Measurements from ENCODE around the gene SPAAR. TPM values are rescaled to one million over a fixed set of nuclear protein-coding genes. Genes with fewer than 3 reads are reported as not detected.

Gene SPAAR
- total RNA-seq, 2 experiments from 2014 or later, result not detected

DNA sequence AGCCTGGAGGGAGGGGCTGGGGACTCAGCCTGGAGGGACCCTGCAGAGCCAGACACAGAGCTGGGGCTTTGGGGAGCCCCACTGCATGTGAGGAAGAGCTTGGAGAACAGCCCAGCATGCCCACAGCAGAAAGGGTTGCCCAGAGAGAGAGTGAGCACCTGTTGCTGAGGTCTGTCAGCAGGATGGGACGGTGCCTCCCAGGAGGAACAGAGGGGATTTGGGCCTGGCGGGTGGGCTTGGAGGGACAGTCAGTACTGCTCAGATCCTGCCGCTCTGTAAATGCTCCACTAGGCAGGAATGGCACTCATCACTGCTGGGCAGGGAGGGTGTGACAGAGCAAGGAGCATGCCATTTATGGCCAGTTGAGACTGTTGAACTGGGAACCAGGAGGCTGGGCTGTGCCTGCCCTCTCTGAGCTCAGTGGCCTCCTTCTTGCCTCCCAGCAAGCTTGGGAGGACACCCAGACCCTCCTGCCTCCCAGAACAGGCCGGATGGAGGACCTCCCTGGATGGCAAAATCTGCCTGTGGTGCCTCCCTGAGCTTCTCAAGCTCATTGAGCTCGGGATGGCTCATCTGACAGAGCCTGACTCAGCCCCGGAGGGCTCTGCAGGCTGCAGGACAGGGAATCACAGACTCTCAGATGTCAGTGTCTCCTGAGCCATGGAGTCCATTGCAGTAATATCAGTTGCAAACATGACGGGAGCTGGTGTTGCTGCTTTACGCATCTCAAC, 4.1 kb upstream of the SPAAR start:
- CTCF ChIA-PET, result interaction anchor here (1.3 to 3.8 kb wide), 2 partner anchors 35 to 49 kb away, joined by 4 to 37 read pairs; no protein-coding TSS in a partner anchor
- H3K36me3 Mint-ChIP-seq (ENCODE audit: low read depth), result no peaks in the 10 kb centered on the region
- POLR2A ChIA-PET, result no interaction called here
- H3K9me3 Mint-ChIP-seq (ENCODE audit: insufficient read depth), result no peaks in the 10 kb centered on the region
- H3K27me3 Mint-ChIP-seq (ENCODE audit: low read depth), result peaks cover 6% of the 10 kb centered on the region
- ATAC-seq (no peak), DNase-seq (no peak)
- no peak overlapping the region for H3K4me3 Mint-ChIP-seq
- H3K4me1 Mint-ChIP-seq (ENCODE audit: low read depth), result peaks cover 27% of the 10 kb centered on the region
- no peak overlapping the region for H3K27ac Mint-ChIP-seq

- CTCF ChIA-PET, result interaction anchor here (1.7 kb wide), 1 partner anchor 116 kb away, joined by 3 read pairs; no protein-coding TSS in a partner anchor
- Mint-ChIP-seq H3K36me3 (ENCODE audit: low read depth) (no peaks in the 10 kb centered on the region), H3K27ac (no peak within 1 kb of the TSS), H3K9me3 (ENCODE audit: insufficient read depth) (no peaks in the 10 kb centered on the region), H3K4me3 (no peak within 1 kb of the TSS), H3K27me3 (ENCODE audit: low read depth) (peaks cover 2% of the 10 kb centered on the region), H3K4me1 (ENCODE audit: low read depth) (peaks cover 36% of the 10 kb centered on the region)
- POLR2A ChIA-PET, result no interaction called here
- ATAC-seq (no peak), DNase-seq (no peak)
Observed at GRCh38 chr9:35905912-35906679, 3.2 kb upstream of the SPAAR start, which contains the start of gene HRCT1. Gene HRCT1, plus strand, starts transcription at chr9:35906202. Its CDS starts 86 bp downstream, at chr9:35906288.

DNA sequence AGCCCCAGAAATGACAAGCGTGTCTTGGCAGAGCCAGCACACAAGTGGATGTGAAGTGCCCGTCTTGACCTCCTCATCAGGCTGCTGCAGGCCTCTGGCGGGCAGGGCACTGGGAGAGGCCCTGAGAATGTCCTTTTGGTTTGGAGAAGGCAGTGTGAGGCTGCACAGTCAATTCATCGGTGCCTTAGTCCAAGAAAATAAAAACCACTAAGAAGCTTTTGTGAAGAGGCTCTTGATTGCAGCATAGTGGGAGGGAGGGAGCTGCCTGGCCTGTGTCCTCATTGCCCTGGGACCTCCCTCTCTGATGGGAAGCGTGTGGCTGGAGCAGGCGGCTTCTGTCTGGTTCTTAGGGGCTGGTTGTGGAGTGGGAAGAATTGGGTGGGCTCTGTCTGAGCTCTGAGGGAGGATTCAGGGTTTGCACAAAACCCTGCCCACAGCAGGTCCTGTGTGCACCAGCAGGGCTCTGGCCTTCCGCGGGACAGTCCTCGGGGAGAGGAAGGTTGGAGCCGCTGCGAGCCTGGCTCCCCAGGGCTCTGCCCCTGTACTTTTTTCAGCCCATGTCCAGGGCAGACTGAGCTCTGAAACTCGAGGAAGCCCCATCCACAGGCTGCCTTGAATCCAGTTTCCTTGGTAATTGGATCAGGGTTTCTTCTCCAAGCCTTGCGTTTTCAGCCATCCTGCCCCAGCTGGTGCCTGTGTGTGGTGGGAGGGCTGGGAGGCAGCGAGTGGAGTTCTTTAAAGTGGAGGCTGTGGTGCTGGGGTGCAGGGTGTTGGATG, 2.2 kb upstream of the SPAAR start:
- Mint-ChIP-seq H3K36me3 (ENCODE audit: low read depth) (no peaks in the 10 kb centered on the region), H3K4me3 (no peak overlapping the region), H3K27ac (peak overlapping the region; percentile 58), H3K4me1 (ENCODE audit: low read depth) (peaks cover 45% of the 10 kb centered on the region), H3K9me3 (ENCODE audit: insufficient read depth) (no peaks in the 10 kb centered on the region), H3K27me3 (ENCODE audit: low read depth) (no peaks in the 10 kb centered on the region)
- DNase-seq (no peak), ATAC-seq (no peak)
- ChIA-PET POLR2A (no interaction called here), CTCF (interaction anchor here (0.7 to 1.7 kb wide), 3 partner anchors 38 to 117 kb away, joined by 3 to 4 read pairs (median 3); no protein-coding TSS in a partner anchor)

- Mint-ChIP-seq H3K36me3 (ENCODE audit: low read depth) (no peaks in the 10 kb centered on the region), H3K9me3 (ENCODE audit: insufficient read depth) (no peaks in the 10 kb centered on the region), H3K4me1 (ENCODE audit: low read depth) (peaks cover 45% of the 10 kb centered on the region), H3K4me3 (no peak overlapping the region), H3K27me3 (ENCODE audit: low read depth) (no peaks in the 10 kb centered on the region), H3K27ac (peak overlapping the region; percentile 58)
- ChIA-PET POLR2A (no interaction called here), CTCF (interaction anchor here (1.0 to 1.7 kb wide), 2 partner anchors 37 to 118 kb away, joined by 3 to 4 read pairs; no protein-coding TSS in a partner anchor)
- DNase-seq, result no peak
- ATAC-seq, result no peak
Observed at GRCh38 chr9:35907711-35908503, 1.4 kb upstream of the SPAAR start.

GRCh38 chr9:35908504-35909125, 675 bp upstream of the SPAAR start:
- CTCF ChIA-PET, result interaction anchor here (1.1 kb wide), 1 partner anchor 26 kb away, joined by 3 read pairs; no protein-coding TSS in a partner anchor
- Mint-ChIP-seq H3K27me3 (ENCODE audit: low read depth) (no peaks in the 10 kb centered on the region), H3K4me1 (ENCODE audit: low read depth) (peaks cover 42% of the 10 kb centered on the region), H3K36me3 (ENCODE audit: low read depth) (no peaks in the 10 kb centered on the region), H3K4me3 (no peak overlapping the region), H3K27ac (peak overlapping the region; percentile 15), H3K9me3 (ENCODE audit: insufficient read depth) (no peaks in the 10 kb centered on the region)
- ATAC-seq, result no peak
- POLR2A ChIA-PET, result no interaction called here
- no peak for DNase-seq

DNA sequence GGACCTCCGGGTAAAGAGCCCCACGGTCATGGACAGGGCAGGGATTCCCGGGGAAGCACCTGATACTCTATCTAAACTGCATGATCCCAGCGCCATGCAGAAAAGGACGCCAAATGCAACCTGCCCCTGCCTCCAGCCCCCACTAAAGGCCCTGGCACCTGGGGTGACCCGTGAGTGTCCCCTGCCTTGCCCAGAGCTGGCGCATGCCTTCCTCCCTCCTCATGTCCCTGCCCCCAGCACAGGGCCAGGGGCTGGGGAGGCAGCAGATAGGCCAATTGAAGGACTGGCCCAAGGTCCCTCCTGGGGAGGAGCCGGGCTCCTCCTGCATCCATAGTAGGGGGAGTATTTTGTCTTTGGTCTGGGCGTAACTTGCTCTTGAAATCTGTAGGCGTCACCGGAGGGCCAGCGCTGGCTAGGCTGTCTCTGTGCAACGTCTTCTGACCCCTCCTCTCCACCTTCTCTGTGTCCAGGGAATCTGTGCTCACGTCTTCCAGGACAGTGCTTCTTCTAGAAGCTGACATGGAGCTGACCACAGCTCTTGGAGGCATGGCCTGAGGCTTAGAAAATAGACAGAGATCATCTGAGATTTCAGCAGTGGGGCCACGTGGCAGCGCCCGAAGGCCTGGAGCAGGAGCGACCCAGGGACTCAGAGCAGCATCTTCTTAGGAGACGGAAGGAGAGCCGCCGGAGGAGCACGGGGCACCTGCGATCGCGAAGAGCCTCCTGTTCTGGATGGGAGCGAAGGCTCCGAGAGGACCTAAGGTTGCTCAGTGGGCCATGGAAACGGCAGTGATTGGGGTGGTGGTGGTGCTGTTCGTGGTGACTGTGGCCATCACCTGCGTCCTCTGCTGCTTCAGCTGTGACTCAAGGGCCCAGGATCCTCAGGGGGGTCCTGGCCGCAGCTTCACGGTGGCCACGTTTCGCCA, 660 bp downstream of the SPAAR start:
- no peaks in the 10 kb centered on the region for H3K9me3 Mint-ChIP-seq (ENCODE audit: insufficient read depth)
- H3K4me1 Mint-ChIP-seq (ENCODE audit: low read depth), result peaks cover 42% of the 10 kb centered on the region
- no peak for DNase-seq
- ChIA-PET POLR2A (no interaction called here), CTCF (interaction anchor here (1.1 to 2.5 kb wide), 10 partner anchors 7 to 213 kb away, joined by 3 to 20 read pairs (median 7); no protein-coding TSS in a partner anchor)
- peak overlapping the region; percentile 92 for H3K27ac Mint-ChIP-seq
- no peak for ATAC-seq
- H3K27me3 Mint-ChIP-seq (ENCODE audit: low read depth), result no peaks in the 10 kb centered on the region
- no peaks in the 10 kb centered on the region for H3K36me3 Mint-ChIP-seq (ENCODE audit: low read depth)
- H3K4me3 Mint-ChIP-seq, result no peak overlapping the region

GRCh38 chr9:35910613-35911359, 1.5 kb downstream of the SPAAR start:
- H3K4me1 Mint-ChIP-seq (ENCODE audit: low read depth), result peaks cover 42% of the 10 kb centered on the region
- peak overlapping the region; percentile 20 for H3K4me3 Mint-ChIP-seq
- CTCF ChIA-PET, result interaction anchor here (0.7 to 2.5 kb wide), 16 partner anchors 8 to 121 kb away, joined by 3 to 20 read pairs (median 4); partner anchors contain the start of gene HINT2
- H3K36me3 Mint-ChIP-seq (ENCODE audit: low read depth), result no peaks in the 10 kb centered on the region
- no peaks in the 10 kb centered on the region for H3K27me3 Mint-ChIP-seq (ENCODE audit: low read depth)
- DNase-seq (peak; percentile 64), ATAC-seq (peak; percentile 63)
- H3K9me3 Mint-ChIP-seq (ENCODE audit: insufficient read depth), result no peaks in the 10 kb centered on the region
- POLR2A ChIA-PET, result no interaction called here
- H3K27ac Mint-ChIP-seq, result peak overlapping the region; percentile 92

GRCh38 chr9:35911690-35912089, 2.4 kb downstream of the SPAAR start:
- Mint-ChIP-seq H3K9me3 (ENCODE audit: insufficient read depth) (no peaks in the 10 kb centered on the region), H3K27me3 (ENCODE audit: low read depth) (no peaks in the 10 kb centered on the region), H3K4me1 (ENCODE audit: low read depth) (peaks cover 42% of the 10 kb centered on the region), H3K4me3 (no peak overlapping the region), H3K27ac (peak overlapping the region; percentile 26), H3K36me3 (ENCODE audit: low read depth) (no peaks in the 10 kb centered on the region)
- CTCF ChIA-PET, result interaction anchor here (0.7 to 2.5 kb wide), 14 partner anchors 9 to 121 kb away, joined by 3 to 20 read pairs (median 5); partner anchors contain the start of gene HINT2
- DNase-seq (no peak), ATAC-seq (no peak)
- POLR2A ChIA-PET, result interaction anchor here (0.5 kb wide), 1 partner anchor 829 kb away, joined by 3 read pairs; no protein-coding TSS in a partner anchor

GRCh38 chr9:35912791-35913400, 3.6 kb downstream of the SPAAR start:
- H3K4me1 Mint-ChIP-seq (ENCODE audit: low read depth), result peaks cover 36% of the 10 kb centered on the region
- H3K27me3 Mint-ChIP-seq (ENCODE audit: low read depth), result no peaks in the 10 kb centered on the region
- CTCF ChIA-PET, result interaction anchor here (1.1 kb wide), 1 partner anchor 42 kb away, joined by 3 read pairs; no protein-coding TSS in a partner anchor
- POLR2A ChIA-PET, result no interaction called here
- no peak overlapping the region for H3K4me3 Mint-ChIP-seq
- H3K9me3 Mint-ChIP-seq (ENCODE audit: insufficient read depth), result no peaks in the 10 kb centered on the region
- no peak for DNase-seq
- H3K36me3 Mint-ChIP-seq (ENCODE audit: low read depth), result no peaks in the 10 kb centered on the region
- no peak overlapping the region for H3K27ac Mint-ChIP-seq
- ATAC-seq, result no peak

Measured in activated CD8-positive, alpha-beta T cell treated with anti-CD3 and anti-CD28 coated beads, Interleukin-2, amount 10 ng/mL, durations not matched to agents 7 days and 5 days (primary cell).